NCI-H2081 treated with DMSO at 0.1 percent for 48 hours (cell line): ENCODE data around the gene HSD17B12.

Experiments
- DNase-seq: peaks from one replicate; lab custom pipeline; 2025; lab: John Stamatoyannopoulos, UW

Gene HSD17B12

DNA sequence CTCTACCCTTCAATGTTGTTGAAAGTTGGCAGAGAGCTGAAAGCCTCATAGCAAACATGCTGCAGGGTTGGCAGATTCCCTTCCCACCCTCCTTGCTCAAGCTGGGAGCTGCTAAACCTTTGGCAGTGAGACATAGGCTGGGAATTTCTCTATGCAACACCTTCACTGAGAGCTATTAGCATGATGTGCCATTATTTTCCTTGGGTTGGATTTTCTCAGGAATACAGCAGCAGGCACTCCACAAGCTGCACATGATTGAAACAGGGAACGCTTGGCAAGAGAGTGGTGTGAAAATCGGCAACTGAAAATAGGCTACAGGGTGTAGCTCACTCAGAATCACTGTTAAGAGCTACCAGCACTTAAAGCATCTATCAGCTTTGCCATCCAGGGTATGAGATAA is 190.5 kb downstream of the HSD17B12 start:
- no peak for DNase-seq

DNA sequence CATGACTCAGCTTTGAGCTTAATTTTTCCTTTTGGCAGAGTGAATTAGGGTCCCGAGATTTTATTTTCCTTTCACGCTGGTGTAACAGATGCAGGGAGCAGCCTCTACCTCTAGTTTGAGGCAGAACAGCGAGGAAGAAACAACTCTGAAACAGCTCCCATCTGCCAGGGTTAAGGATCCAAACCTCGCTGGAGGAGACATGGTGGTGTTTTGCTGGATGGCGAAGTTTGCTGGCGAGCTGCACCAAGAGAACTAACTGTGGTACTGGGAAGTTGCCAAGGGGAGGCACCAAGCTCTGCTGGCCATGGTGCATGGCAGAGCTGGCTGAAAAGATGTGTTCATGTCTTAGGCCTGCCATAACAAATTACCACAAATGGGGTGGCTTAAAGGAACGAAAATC is 192.5 kb downstream of the HSD17B12 start:
- DNase-seq = no peak

DNA sequence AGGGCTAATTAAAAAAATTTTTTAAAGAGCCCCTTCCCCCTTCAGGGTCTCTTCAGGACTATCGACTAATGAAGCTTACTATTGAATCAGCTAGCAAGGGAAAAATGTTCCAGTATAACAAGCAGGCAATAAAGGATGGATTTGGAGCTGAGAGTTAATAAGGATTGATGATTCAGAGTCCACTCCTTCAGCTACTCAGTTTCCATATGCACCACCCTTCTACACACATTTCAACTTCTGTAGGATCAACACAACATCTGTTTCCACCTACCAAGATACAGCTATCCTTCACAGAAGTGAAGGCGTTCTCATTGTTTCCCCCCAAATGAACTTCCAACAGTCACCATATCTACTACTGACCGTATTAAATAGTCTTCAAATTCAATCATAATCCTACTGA is 193.5 kb downstream of the HSD17B12 start:
- no peak for DNase-seq

DNA sequence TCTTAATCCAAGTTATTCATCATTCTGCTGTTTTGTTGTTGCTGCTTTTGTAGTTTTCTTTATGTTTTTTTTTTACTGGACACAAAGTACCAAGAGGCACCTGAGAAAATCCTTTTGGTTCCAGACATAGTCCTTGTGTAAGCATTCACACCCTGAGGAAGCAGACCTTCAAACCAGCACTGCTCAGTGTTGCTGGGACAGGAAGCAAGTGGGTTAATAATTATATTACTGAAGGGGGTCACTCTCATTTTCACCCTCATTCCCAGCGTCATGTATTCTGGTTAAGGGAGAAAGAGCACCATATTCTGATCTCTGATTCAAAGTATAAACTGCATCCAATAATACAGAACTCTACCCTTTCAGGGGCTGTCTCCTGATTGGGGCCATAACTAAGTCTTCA is 194.2 kb downstream of the HSD17B12 start:
- no peak for DNase-seq

DNA sequence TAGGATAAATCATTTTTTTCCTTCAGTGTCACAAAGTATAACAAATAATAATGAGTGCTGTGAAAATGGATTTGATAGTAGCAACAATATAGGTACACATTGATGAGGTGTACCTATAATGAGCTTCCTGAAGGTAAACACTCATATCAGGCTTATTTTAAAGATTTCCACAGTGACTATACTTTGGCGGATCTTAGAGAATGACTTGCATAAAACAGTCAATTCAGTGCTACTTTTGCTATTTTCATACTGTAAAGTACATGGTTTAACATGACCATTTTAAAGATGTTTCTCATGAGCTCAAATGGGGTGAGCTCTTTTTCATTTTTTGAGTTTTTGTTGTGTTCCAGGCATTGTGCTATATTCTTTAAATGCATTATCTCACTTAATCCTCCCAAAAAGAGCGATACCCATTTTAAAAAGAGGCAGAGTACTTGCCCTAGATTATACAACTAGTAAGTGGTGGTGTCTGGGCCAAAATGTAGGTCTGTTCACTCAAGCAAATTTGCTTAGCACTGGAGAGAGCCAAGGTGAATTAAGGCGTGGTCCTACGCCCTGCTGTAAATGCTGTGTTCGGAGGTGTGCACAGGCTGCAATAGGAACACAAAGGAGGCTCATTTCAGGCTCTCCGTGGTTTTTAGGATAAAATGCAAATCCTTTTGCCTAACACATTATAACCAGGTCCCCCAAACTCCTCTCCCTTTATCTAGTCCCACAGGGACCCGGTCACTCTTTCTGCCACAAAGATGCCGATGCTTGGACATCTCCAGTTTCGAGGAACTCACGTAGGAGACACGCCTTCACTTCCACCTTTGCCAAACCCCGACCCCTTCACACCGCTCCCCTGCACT is 199.5 kb downstream of the HSD17B12 start:
- DNase-seq = no peak

DNA sequence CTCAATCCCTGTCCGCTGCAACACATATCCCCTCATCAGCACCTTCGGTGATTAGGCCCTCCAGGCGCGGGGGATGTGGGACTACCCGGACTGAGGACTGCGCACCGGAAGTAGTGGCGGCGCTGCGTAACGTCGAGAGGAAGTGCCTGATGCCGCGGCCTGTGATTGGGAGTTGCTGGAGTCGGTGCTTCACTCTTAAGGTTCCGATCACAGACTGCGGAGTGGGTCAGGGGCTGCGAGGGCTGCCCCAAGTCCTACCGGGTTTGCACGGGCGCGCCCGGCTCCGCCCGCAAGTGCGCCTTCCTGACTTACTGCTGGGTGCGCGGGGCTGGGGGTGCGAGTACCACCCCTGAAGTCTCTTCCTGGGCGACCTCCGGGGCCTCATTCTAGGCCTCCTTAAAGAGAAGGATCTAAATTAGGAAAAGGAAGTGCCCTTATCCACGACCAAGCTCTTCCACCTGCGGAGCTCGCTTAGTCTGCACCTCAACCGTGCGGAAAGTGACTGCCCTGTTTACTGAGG is 200.2 kb downstream of the HSD17B12 start, which contains the start of gene ALKBH3:
Gene ALKBH3 (plus strand): TSS at position 192 of the 520 bp plus-strand sequence. CDS start 1,822 bp downstream, outside the sequence.
- DNase-seq = peak; percentile 84

DNA sequence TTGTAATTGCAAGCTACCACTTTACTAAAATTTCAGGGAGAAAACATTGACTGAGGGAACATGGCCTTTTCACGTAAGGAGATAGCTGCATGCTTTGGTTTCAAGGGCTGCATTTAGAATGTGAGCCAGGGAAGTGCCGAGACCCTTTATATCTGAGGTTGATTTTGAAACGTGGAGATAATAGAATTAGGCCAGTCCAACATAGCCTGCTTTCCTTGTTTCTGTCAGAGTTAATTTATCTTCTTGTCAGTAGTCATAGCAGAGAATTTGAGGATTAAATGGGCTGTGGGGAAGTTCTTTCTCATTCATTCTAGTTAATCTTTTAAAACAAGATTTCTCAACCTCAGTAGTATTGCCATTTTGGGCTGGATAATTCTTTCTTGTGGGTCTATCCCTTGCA is 212.3 kb downstream of the HSD17B12 start:
- no peak for DNase-seq

DNA sequence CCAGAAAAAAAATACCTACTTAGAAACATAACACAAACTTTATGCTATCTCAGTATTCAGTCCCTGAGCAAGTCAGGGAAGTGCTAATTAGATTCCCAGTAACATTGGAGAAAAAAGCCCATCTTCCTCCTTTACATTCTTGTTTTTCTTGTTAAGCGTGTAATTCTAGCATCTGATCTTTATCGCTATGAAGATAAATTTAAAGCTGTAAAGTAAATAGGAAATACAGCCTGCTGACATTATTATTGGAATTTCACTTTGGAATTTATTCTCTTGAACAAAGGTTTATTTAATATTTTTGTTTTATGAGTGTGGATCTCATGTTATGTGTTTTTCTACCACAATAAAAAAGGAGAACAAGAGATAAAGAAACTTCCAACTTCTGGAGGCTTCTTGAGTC is 214.0 kb downstream of the HSD17B12 start:
- no peak for DNase-seq

DNA sequence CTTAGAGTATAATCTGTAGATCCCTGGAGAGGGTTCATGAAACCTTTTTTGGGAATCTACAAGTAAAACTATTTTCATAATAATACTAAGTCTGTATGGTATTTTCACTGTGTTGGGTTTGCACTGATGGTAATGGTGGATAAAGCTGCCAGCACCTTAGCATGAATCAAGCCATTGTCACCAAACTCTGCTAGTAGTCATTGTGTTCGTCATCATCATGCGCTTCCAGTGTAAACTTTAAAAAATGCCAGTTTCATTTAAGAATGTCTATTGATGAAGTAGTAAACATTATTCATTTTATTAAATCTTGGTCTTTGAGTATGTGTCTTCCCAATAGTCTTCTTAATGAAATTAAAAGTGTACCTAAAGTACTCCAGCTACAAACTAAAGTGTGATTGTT is 215.1 kb downstream of the HSD17B12 start:
- no peak for DNase-seq

DNA sequence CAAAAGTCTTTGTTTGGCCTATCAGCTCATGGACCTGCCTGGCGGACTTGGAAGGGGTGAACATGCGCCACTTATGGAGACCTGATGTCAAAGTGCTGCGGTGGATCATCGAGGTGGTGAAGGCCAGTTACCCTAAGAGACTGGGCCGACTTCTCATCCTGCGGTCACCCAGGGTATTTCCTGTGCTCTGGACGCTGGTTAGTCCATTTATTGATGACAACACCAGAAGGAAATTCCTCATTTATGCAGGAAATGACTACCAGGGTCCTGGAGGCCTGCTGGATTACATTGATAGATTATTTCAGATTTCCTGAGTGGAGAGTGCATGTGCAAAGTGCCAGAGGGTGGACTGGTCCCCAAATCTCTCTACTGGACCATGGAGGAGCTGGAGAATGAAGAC is 218.0 kb downstream of the HSD17B12 start:
- DNase-seq = no peak

DNA sequence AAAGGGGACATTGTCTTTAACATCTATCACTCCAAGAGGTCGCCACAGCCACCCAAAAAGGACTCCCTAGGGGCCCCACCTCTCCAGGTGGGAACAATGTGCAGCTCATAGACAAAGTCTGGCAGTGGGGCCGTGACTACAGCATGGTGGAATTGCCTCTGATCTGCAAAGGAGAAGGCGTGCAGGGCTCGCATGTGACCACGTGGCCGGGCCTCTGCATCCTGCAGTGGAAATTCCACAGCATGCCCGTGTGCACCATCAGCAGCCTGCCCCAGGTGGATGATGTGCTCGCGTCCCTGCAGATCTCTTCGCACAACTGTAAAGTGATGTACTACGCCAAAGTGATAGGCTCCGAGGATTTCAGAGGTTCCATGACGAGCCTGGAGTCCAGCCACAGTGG is 218.6 kb downstream of the HSD17B12 start:
- DNase-seq = no peak

DNA sequence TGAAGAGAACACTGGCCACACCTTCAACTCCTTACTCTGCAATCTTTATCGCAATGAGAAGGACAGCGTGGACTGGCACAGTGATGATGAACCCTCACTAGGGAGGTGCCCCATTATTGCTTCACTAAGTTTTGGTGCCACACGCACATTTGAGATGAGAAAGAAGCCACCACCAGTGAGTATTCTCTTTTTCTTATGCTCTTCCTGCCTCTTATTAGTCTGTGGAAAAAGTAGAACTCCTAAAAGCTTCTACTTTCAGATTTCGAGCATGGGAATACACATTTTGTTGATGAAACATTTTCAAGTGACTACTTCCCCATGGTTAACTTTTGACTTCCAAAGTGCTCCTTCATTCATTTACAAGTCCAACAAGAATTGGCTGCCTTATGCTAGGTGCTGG is 221.0 kb downstream of the HSD17B12 start:
- DNase-seq = no peak

DNA sequence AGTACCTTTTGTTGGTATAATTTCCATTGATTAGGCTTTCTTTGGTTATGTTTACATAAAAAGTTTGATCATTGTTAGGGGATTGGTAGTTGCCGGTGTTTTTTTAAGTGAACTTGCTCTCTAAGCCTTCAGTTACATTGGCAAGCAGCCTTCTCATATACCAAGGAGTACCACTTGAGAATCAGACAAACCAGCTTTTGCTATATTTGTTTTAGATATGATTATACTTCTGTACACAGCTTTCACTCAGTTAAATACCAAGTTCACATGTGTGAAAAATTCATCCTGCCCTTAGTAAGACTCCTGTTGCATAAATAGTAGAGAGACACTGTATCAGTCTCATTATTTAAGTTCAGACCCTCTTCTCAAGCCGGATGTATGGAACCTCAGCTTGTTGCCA is 222.5 kb downstream of the HSD17B12 start:
- DNase-seq = no peak

DNA sequence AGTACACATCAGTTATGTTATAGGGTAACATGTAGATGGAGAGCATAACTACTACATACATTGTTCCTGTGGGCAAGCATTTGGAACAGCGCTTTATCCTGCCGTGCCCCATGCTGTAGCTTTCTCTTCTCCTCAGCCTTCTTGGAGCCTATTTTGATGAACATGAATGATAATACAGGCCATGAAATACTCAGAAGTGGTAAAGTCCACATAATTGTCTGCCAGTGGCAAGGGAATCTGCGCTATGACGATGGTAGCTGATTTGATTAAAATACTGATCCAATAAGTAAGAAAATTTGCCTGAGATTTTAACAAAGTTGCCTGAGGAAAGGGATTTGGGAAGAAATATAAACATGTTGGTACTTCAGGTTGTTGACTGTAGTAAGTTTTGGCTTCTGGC is 223.4 kb downstream of the HSD17B12 start:
- DNase-seq = no peak

DNA sequence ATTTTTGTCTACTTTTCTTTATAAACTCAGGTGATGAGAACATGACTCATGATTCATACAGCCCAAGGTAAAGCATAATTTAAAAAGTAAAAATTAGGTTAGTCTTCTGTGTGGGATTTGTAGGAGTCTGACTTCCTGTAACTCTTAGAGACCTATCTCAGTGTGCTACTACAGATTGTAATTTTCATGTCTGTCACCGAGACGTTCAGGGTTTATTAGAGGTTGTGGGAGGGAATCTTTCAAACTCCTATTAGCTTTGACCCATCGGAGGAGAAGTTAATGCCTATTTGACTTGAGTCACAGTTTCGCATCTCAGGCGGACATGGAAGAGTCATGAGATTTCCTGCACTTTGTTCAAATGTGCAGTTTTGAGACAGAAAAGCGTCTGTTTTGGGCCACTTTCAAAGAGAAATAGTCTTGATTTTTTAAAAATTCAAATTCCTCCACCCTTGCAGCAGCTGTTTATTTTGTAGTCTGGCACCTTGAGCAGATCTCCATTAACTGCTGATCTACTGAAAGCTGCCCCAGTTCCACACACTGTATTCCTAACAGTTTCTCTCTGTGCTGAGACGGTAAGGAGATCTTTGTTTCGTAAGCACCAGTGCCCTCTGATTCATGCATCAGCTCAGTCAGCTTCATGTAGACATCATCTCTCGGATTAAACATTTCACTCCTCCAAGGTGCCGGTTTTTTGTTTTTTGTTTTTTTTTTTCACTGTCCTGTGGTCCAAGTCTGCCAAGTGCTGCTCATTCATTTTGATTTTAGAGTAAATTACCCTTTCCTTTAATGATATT is 224.4 kb downstream of the HSD17B12 start:
- DNase-seq = no peak

DNA sequence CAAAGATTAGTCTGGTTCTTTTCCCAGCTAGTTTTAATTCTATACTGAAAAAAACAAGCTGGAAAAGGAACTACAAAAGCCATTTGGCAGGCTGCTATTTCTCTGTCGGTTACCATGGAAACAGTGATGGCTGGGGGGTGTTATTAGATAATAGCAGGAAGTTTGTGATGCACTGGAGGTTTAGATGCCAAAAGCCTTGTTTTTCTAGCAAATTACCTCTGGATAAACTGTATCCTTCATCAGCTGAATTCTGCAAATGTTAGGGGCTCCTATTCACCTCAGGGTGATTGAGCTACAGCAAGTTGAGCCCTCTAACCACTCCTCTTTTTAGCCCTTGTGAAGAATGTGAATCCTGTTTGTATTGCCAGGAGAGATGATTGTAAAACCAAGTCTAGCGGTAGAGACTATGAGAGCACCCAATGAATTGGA is 225.3 kb downstream of the HSD17B12 start:
- no peak for DNase-seq
